ENCODE results near the gene MINAR1.

The MINAR1 gene

DNA sequence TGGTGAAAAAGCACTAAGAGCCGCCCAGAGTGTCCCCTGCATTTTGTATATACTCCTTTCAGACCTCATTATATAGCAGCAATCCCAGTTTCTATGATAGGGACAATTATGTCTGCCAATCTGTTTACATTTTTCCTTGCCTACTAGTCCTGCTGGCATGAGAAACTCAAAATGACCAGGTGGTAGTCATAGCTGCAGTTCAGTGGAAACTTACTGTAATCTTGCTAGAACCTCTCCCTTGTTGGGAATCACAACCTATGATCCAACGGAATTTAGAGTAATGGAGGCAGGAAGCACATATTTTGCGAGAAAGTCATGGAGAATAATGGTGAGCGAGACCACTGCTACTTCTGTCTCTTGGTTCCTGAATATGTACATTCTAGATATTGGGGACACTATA lies 28.6 kb upstream of the MINAR1 start:
- TF ChIP-seq TAF1 (IDR thresholded peaks at IDR 0.05; ENCODE audit: low read depth), result no peak
- TF ChIP-seq, protein P1, sequence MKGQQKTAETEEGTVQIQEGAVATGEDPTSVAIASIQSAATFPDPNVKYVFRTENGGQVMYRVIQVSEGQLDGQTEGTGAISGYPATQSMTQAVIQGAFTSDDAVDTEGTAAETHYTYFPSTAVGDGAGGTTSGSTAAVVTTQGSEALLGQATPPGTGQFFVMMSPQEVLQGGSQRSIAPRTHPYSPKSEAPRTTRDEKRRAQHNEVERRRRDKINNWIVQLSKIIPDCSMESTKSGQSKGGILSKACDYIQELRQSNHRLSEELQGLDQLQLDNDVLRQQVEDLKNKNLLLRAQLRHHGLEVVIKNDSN (IDR thresholded peaks at IDR 0.05), result no peak
- TF ChIP-seq CREB1 (IDR thresholded peaks at IDR 0.05; ENCODE audit: low read depth), result no peak
- TF ChIP-seq EGR1 (IDR thresholded peaks at IDR 0.05), result no peak
- TF ChIP-seq CEBPB (IDR thresholded peaks at IDR 0.05), result no peak
- TF ChIP-seq TEAD4 (IDR thresholded peaks at IDR 0.05), result no peak
- no peak for TF ChIP-seq EP300 (IDR thresholded peaks at IDR 0.05; ENCODE audit: borderline replicate concordance)
- no peak for TF ChIP-seq FOXM1 (IDR thresholded peaks at IDR 0.05; ENCODE audit: borderline replicate concordance, low read depth)
- no peak for TF ChIP-seq NFIC (IDR thresholded peaks at IDR 0.05)

DNA sequence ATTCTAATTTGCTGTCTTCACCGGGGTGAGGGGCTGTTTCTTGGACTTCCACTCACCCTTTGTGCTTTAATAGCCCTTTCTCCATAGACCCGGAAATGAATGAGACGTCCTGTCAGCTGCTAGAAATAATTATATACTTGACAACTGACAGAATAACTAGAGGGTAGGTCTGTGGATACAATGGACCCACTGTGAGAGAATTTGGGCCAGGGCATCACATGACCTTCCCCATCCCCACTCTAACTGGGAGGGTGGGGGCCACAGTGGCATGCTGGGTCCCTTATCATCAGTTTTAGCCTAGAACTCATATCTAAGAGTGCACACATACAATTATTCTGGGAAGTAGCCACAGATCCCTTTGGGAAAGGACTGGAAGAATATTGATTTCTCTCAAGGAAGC lies 25.9 kb upstream of the MINAR1 start:
- TF ChIP-seq, protein P2, sequence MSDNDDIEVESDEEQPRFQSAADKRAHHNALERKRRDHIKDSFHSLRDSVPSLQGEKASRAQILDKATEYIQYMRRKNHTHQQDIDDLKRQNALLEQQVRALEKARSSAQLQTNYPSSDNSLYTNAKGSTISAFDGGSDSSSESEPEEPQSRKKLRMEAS (IDR thresholded peaks at IDR 0.05), result no peak
- TF ChIP-seq CEBPB (IDR thresholded peaks at IDR 0.05) (no peak), YY1 (IDR thresholded peaks at IDR 0.05; ENCODE audit: low read depth) (no peak), FOXM1 (IDR thresholded peaks at IDR 0.05; ENCODE audit: borderline replicate concordance, low read depth) (no peak)
- TF ChIP-seq, protein P3, sequence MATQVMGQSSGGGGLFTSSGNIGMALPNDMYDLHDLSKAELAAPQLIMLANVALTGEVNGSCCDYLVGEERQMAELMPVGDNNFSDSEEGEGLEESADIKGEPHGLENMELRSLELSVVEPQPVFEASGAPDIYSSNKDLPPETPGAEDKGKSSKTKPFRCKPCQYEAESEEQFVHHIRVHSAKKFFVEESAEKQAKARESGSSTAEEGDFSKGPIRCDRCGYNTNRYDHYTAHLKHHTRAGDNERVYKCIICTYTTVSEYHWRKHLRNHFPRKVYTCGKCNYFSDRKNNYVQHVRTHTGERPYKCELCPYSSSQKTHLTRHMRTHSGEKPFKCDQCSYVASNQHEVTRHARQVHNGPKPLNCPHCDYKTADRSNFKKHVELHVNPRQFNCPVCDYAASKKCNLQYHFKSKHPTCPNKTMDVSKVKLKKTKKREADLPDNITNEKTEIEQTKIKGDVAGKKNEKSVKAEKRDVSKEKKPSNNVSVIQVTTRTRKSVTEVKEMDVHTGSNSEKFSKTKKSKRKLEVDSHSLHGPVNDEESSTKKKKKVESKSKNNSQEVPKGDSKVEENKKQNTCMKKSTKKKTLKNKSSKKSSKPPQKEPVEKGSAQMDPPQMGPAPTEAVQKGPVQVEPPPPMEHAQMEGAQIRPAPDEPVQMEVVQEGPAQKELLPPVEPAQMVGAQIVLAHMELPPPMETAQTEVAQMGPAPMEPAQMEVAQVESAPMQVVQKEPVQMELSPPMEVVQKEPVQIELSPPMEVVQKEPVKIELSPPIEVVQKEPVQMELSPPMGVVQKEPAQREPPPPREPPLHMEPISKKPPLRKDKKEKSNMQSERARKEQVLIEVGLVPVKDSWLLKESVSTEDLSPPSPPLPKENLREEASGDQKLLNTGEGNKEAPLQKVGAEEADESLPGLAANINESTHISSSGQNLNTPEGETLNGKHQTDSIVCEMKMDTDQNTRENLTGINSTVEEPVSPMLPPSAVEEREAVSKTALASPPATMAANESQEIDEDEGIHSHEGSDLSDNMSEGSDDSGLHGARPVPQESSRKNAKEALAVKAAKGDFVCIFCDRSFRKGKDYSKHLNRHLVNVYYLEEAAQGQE (IDR thresholded peaks at IDR 0.05; ENCODE audit: low read depth), result no peak

- no peak for TF ChIP-seq CEBPB (IDR thresholded peaks at IDR 0.05)
- TF ChIP-seq EGR1 (IDR thresholded peaks at IDR 0.05), result no peak
- TF ChIP-seq TAF1 (IDR thresholded peaks at IDR 0.05; ENCODE audit: low read depth), result no peak
- no peak for TF ChIP-seq FOXM1 (IDR thresholded peaks at IDR 0.05; ENCODE audit: borderline replicate concordance, low read depth)
- no peak for TF ChIP-seq YY1 (IDR thresholded peaks at IDR 0.05; ENCODE audit: low read depth)
- TF ChIP-seq RAD21 (IDR thresholded peaks at IDR 0.05; ENCODE audit: low read depth), result no peak
- TF ChIP-seq CREB1 (IDR thresholded peaks at IDR 0.05; ENCODE audit: low read depth), result no peak
- TF ChIP-seq ZBTB7A (IDR thresholded peaks at IDR 0.05; ENCODE audit: low read depth), result no peak
- no peak for TF ChIP-seq TCF12 (IDR thresholded peaks at IDR 0.05; ENCODE audit: low read depth)
- no peak for TF ChIP-seq NFIC (IDR thresholded peaks at IDR 0.05)
- no peak for TF ChIP-seq EP300 (IDR thresholded peaks at IDR 0.05; ENCODE audit: borderline replicate concordance)
- TF ChIP-seq, protein P1 (IDR thresholded peaks at IDR 0.05), result no peak
- TF ChIP-seq, protein P2 (IDR thresholded peaks at IDR 0.05), result no peak
- no peak for TF ChIP-seq TEAD4 (IDR thresholded peaks at IDR 0.05)
- TF ChIP-seq, protein P3 (IDR thresholded peaks at IDR 0.05; ENCODE audit: low read depth), result no peak
Measured at GRCh38 chr15:79408041-79408440, 24.1 kb upstream of the MINAR1 start.

DNA sequence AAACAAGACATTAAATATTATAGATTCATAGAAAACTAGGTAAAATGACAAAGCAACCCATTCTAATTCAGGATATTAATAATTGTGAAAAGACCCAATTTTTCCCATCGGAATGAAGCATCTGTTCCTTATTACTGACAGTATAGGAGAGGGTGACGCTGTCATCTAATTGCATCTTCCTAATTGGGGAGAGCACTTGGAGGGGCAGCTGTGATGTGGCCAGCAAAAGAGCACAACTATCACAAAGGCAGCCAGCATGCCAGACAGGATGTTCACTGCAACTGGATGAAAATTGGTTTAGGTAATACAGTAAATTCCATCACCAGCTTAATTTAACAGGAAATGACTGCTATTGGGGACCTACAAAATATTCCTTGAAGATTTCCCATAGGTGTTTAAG lies 21.9 kb upstream of the MINAR1 start:
- TF ChIP-seq NFIC (IDR thresholded peaks at IDR 0.05) (no peak), EP300 (IDR thresholded peaks at IDR 0.05; ENCODE audit: borderline replicate concordance) (no peak), CREB1 (IDR thresholded peaks at IDR 0.05; ENCODE audit: low read depth) (no peak)

DNA sequence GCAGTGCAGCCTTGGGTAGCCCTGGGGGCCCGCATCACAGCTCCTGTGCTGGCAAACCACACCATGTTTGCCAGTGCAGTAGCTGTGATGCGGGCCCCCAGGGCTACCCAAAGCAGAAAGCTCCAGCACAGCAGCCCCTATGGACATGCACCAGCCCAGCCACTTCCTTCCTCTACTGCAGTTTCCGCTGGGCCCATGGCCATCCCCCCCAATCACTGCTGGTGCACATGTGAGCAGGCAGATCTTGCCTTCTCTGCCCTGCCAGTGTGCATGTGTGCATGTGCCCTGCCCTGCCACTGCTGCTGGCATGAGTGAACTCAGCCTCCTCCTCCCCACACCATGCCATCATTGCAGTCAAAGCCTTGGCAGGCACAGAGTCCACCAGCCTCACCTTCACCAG lies 20.1 kb upstream of the MINAR1 start:
- TF ChIP-seq RAD21 (IDR thresholded peaks at IDR 0.05; ENCODE audit: low read depth) (no peak), EGR1 (IDR thresholded peaks at IDR 0.05) (no peak), TEAD4 (IDR thresholded peaks at IDR 0.05) (no peak), CEBPB (IDR thresholded peaks at IDR 0.05) (no peak), CREB1 (IDR thresholded peaks at IDR 0.05; ENCODE audit: low read depth) (no peak)
- TF ChIP-seq, protein P1 (IDR thresholded peaks at IDR 0.05), result no peak

- no peak for TF ChIP-seq CEBPB (IDR thresholded peaks at IDR 0.05)
- TF ChIP-seq YY1 (IDR thresholded peaks at IDR 0.05; ENCODE audit: low read depth), result no peak
- TF ChIP-seq, protein P2 (IDR thresholded peaks at IDR 0.05), result no peak
- no peak for TF ChIP-seq CREB1 (IDR thresholded peaks at IDR 0.05; ENCODE audit: low read depth)
- TF ChIP-seq ZBTB7A (IDR thresholded peaks at IDR 0.05; ENCODE audit: low read depth), result no peak
- TF ChIP-seq EGR1 (IDR thresholded peaks at IDR 0.05), result no peak
- TF ChIP-seq FOXM1 (IDR thresholded peaks at IDR 0.05; ENCODE audit: borderline replicate concordance, low read depth), result no peak
- TF ChIP-seq RAD21 (IDR thresholded peaks at IDR 0.05; ENCODE audit: low read depth), result no peak
- TF ChIP-seq EP300 (IDR thresholded peaks at IDR 0.05; ENCODE audit: borderline replicate concordance), result no peak
- no peak for TF ChIP-seq TAF1 (IDR thresholded peaks at IDR 0.05; ENCODE audit: low read depth)
- TF ChIP-seq, protein P3 (IDR thresholded peaks at IDR 0.05; ENCODE audit: low read depth), result no peak
- TF ChIP-seq NFIC (IDR thresholded peaks at IDR 0.05), result no peak
- TF ChIP-seq TEAD4 (IDR thresholded peaks at IDR 0.05), result no peak
- no peak for TF ChIP-seq TCF12 (IDR thresholded peaks at IDR 0.05; ENCODE audit: low read depth)
- TF ChIP-seq, protein P1 (IDR thresholded peaks at IDR 0.05), result no peak
Measured at GRCh38 chr15:79412429-79412828, 19.7 kb upstream of the MINAR1 start.

Measured in Ishikawa (cell line).